Activated CD4-positive, alpha-beta T cell treated with anti-CD3 and anti-CD28 coated beads, Interleukin-2, amount 10 ng/mL, durations not matched to agents 24 days and 14 days (primary cell): ENCODE measurements around the gene CBL. TPM values are rescaled to one million over a fixed set of nuclear protein-coding genes. Genes with fewer than 3 reads are reported as not detected.

Experiments used
- DNase-seq: peaks from one replicate; pipeline ENCODE4 v3.0.0; 2022
- H3K27ac Mint-ChIP-seq: one replicate; pipeline ENCODE4 v1.8.0; 2022; ENCODE audit warnings: mild to moderate bottlenecking, mixed read lengths
- H3K27me3 Mint-ChIP-seq: one replicate; pipeline ENCODE4 v1.8.0; 2022; ENCODE audit warnings: mixed read lengths
- H3K36me3 Mint-ChIP-seq: one replicate; pipeline ENCODE4 v1.8.0; 2022; ENCODE audit warnings: low read depth, mild to moderate bottlenecking, mixed read lengths
- H3K4me1 Mint-ChIP-seq: one replicate; pipeline ENCODE4 v1.8.0; 2021; ENCODE audit warnings: mixed read lengths
- H3K4me3 Mint-ChIP-seq: one replicate; pipeline ENCODE4 v1.8.0; 2022; ENCODE audit warnings: mild to moderate bottlenecking, moderate library complexity, mixed read lengths
- H3K9me3 Mint-ChIP-seq: one replicate; pipeline ENCODE4 v1.8.0; 2021; ENCODE audit warnings: mixed read lengths
- intact Hi-C: fragments of 100-400 bp; cut with micrococcal nuclease; formaldehyde crosslinking; loops from one replicate; pipeline ENCODE4 v1.15.1; 2023
- total RNA-seq: library from RNA; stranded (reverse); gene quantifications from 2 replicates; pipeline ENCODE4 v1.2.3, GENCODE V29; 2022

The CBL gene
- total RNA-seq, 1 donor from 2014 or later: 36.5 TPM

DNA sequence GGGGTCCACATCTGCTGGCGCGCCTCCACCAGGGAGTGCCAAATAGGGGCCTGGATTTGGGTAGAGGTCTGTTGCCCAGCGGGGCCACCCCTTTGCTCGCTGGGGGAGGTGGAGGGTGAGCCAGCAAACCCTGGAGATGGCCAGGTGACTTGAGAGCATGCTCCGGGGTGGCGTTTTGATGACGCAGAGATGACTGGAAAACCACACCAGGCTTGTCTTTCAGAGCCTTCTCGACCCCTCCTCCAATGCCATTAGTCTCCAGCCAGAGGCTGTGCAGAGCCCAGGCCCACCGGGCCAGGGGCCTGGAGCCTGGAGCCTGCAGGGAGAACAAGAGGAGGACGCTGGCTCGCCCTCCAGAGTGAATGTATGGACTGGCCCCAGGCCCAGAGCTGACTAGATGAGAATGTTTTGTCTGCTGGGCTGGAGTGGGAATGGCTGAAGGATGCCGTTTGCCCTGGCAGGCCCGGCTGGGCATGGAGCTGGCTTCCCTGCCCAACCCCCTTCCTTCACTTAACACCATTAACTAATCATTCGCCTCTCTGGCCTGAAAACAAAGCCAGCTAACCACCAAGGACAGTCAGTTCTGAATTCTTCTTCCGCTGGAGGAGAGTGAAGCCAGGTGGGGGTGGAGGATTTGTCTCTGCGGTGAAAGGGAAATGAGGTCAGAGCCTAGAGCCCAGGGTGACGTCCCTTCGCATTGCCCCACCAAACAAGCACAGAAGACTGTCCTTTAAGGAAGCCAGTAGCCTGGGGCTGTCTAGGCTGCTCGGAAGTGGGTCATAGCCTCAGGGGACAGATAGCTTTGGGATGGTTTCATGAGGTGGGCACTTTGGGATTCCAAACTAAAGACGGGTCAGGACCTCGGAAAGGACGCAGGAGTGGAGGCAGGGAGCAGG lies 112.3 kb downstream of the CBL start:
- Mint-ChIP-seq H3K27ac (peak overlapping the region; percentile 78), H3K9me3 (no peaks in the 10 kb centered on the region), H3K4me3 (peak overlapping the region; percentile 70), H3K36me3 (no peaks in the 10 kb centered on the region), H3K4me1 (peaks cover 26% of the 10 kb centered on the region), H3K27me3 (peaks cover 30% of the 10 kb centered on the region)
- intact Hi-C loops: no loop called here
- peak; percentile 77 for DNase-seq

DNA sequence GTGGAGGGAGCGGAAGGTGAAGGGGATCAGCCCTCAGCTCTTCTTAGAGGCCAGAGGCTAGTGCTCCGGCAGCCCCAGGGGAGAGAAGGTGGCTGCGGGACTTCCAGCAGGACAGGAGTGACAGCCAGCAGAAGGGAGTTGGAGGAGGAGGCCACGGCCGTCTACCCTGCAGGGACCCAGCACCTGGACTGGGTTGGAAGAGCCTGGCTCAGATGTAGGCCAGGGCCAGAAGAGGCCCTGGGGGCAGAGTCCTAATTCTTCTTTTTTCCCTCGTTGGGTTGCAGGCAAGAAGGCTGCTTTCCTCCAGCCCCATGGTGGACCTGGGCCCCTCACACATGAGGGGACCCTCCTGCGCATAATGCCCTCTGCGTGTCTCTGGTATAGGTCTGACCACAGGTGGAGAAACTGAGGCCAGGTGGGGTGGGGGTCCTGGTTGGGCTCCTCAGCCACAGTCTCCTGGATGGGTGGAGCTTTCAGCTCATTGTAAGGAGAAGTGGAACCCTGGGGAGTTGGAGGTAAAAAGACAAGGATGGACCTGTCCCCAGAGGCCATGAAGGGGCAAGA lies 113.1 kb downstream of the CBL start:
- no peaks in the 10 kb centered on the region for H3K36me3 Mint-ChIP-seq
- no peaks in the 10 kb centered on the region for H3K9me3 Mint-ChIP-seq
- DNase-seq: peak; percentile 59
- H3K27ac Mint-ChIP-seq: peak overlapping the region; percentile 87
- intact Hi-C loops: no loop called here
- peak overlapping the region; percentile 70 for H3K4me3 Mint-ChIP-seq
- peaks cover 28% of the 10 kb centered on the region for H3K4me1 Mint-ChIP-seq
- peaks cover 29% of the 10 kb centered on the region for H3K27me3 Mint-ChIP-seq

DNA sequence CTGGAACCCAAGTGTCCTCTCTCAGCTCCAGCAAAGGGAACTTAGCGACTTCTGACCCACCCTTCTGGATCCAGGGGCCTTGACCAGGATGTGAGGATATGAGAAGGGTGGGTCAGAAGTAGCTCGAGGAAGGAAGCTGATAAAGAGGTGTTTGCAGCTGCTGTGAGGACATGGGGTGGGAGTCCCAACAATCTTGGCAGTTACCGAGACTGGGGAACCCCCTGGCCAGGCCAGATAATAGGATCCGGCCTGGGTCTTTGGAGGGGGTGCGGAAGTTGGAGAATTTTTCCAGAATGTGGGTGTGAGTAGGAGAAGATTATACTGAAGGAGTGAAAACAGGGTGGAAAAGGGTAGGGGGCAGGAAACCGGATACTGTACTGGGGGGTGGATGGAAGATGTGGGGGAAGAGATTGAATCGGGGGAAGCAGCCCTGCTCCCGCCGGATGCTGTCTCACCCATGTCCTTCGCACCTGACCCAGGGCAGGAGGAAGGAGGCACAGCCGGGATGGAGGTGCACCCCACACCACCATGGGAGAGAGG lies 113.6 kb downstream of the CBL start:
- DNase-seq: peak; percentile 58
- Mint-ChIP-seq H3K4me3 (peak overlapping the region; percentile 70), H3K27me3 (peaks cover 27% of the 10 kb centered on the region), H3K36me3 (no peaks in the 10 kb centered on the region), H3K27ac (peak overlapping the region; percentile 87), H3K9me3 (no peaks in the 10 kb centered on the region), H3K4me1 (peaks cover 28% of the 10 kb centered on the region)
- intact Hi-C loops: loop anchor here (2.0 to 5.0 kb wide), 5 partner anchors 57 to 252 kb away; partner anchors contain the start of genes ABCG4, CBL, DPAGT1 and VPS11

- Mint-ChIP-seq H3K36me3 (no peaks in the 10 kb centered on the region), H3K4me3 (peak overlapping the region; percentile 70), H3K27ac (peak overlapping the region; percentile 87), H3K4me1 (peaks cover 26% of the 10 kb centered on the region), H3K27me3 (peaks cover 25% of the 10 kb centered on the region), H3K9me3 (no peaks in the 10 kb centered on the region)
- intact Hi-C loops: loop anchor here (2.0 to 5.0 kb wide), 5 partner anchors 58 to 253 kb away; partner anchors contain the start of genes ABCG4, CBL, DPAGT1 and VPS11
- no peak for DNase-seq
Measured at GRCh38 chr11:119320240-119320775, 114.2 kb downstream of the CBL start.

DNA sequence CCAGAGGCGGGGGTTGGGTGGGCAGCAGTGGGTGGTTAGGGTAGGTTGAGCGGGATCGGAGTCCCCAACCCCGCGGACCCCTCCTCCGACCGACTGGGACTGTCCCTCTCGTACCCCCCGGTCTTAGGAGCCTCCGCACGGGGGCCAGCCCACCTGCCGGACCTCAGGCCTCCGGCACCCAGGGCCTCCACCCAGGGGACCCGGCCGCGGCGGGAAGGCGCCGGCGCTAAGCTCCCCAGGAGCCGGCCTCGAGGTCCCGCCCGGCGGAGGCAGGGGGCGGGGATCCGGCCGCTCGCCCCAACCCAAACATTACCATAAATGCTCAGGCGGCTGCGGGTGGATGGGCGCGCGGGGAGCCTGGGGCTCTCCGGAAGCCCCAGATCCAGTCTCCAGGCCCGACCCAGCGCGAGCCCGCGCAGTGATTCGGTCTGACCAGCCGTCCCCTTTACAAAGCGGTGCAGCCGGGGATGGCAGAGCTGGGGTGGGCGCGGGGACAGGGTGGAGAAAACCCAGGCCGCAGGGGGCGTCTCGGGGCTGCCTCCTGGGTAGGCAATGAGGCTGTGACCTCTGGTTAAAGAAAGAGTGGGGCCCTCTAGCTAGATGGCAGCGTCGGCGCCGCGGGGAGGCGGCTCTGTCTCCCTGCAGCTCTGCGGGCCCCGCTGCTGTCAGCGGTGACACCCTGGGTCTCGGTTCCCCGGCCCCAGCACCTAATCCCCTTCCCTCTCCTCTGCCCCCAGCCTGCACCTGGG lies 114.8 kb downstream of the CBL start:
- intact Hi-C loops: loop anchor here (1.0 to 5.0 kb wide), 7 partner anchors 15 to 254 kb away; partner anchors contain the start of genes ABCG4, CBL, DPAGT1 and VPS11
- no peaks in the 10 kb centered on the region for H3K36me3 Mint-ChIP-seq
- no peaks in the 10 kb centered on the region for H3K9me3 Mint-ChIP-seq
- peaks cover 21% of the 10 kb centered on the region for H3K4me1 Mint-ChIP-seq
- peak overlapping the region; percentile 85 for H3K4me3 Mint-ChIP-seq
- peaks cover 19% of the 10 kb centered on the region for H3K27me3 Mint-ChIP-seq
- peak overlapping the region; percentile 87 for H3K27ac Mint-ChIP-seq
- DNase-seq: peak; percentile 91

GRCh38 chr11:119322360-119322739 lies 116.2 kb downstream of the CBL start:
- Mint-ChIP-seq H3K27ac (no peak overlapping the region), H3K9me3 (no peaks in the 10 kb centered on the region), H3K4me1 (peaks cover 21% of the 10 kb centered on the region), H3K4me3 (no peak overlapping the region), H3K36me3 (no peaks in the 10 kb centered on the region), H3K27me3 (peaks cover 19% of the 10 kb centered on the region)
- no peak for DNase-seq
- intact Hi-C loops: loop anchor here (2.0 to 5.0 kb wide), 5 partner anchors 115 to 255 kb away; partner anchors contain the start of genes ABCG4, CBL, DPAGT1 and NLRX1

DNA sequence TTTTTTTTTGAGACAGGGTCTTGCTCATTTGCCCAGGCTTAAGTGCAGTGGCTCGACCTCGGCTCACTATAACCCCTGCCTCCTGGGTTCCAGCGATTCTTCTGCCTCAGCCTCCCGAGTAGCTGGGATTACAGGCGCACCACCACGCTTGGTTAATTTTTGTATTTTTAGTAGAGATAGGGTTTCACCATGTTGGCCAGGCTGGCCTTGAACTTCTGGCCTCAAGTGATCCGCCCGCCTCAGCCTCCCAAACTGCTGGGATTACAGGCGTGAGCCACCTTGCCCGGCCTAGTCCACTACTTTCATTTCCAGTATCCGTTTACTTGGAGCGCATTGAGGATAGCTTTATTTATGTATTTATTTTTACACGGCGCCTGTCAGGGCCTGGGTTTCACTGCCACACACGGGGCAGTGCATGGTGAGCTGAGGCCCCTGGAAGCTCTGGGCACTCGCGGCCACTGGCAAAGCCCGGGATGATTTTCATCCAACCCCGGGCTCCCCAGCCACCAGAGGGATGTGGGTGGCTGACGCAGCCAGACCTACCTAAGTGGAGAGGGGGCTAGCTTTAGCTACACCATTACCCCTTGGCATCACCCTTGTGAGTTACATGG lies 116.9 kb downstream of the CBL start:
- peaks cover 13% of the 10 kb centered on the region for H3K27me3 Mint-ChIP-seq
- H3K4me3 Mint-ChIP-seq: no peak overlapping the region
- peaks cover 21% of the 10 kb centered on the region for H3K4me1 Mint-ChIP-seq
- DNase-seq: no peak
- no peaks in the 10 kb centered on the region for H3K36me3 Mint-ChIP-seq
- H3K27ac Mint-ChIP-seq: no peak overlapping the region
- intact Hi-C loops: loop anchor here (1.0 to 5.0 kb wide), 6 partner anchors 11 to 256 kb away; partner anchors contain the start of genes ABCG4, CBL, DPAGT1 and NLRX1
- no peaks in the 10 kb centered on the region for H3K9me3 Mint-ChIP-seq

DNA sequence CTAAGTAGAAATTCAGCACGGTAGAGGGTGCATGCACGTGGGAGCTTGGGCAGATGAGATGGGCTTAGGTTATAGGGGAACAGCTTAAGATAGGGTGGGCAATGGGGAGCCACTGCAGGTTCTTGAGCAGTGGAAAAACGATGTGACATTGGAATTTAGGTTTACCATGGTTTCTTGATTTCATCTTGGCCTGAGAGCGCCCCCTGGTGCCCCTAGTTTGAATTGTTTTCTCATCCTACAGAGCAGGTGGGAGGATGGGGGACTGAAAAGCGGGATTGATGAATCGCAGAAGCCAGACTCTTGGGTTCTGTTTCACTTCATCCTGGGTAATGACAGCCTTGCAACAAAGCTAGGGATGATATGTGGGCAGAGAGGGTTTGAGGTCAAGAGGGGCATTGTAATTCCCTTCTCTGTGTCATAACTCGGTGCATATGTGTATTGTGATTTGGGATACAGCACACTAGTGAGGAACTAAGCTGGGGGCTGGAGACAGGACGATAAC lies 117.4 kb downstream of the CBL start:
- no peaks in the 10 kb centered on the region for H3K36me3 Mint-ChIP-seq
- no peak overlapping the region for H3K27ac Mint-ChIP-seq
- no peak overlapping the region for H3K4me3 Mint-ChIP-seq

DNA sequence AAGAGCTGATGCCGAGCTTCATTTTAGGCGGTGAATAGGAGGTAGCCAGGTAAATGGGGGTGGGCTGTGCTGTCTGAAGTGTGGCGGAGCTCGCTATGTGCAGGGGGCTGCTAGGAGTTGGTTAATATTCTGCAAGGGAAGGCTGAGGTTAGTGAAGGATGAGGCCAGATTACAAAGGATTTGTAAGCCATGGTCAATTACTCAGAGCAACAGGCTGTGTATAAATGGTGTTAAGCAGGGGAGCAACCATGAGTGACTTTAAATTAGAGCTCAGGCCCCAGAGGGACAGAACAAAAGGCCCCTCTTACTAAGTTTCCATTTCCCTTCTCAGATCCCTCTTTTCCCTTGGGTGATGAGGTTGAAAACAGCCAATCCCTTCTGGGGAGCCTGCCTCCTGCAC lies 118.0 kb downstream of the CBL start:
- DNase-seq: no peak
- Mint-ChIP-seq H3K27ac (no peak overlapping the region), H3K4me1 (peaks cover 16% of the 10 kb centered on the region), H3K27me3 (peaks cover 8% of the 10 kb centered on the region), H3K4me3 (no peak overlapping the region), H3K9me3 (no peaks in the 10 kb centered on the region), H3K36me3 (no peaks in the 10 kb centered on the region)
- intact Hi-C loops: loop anchor here (5.0 kb wide), 4 partner anchors 117 to 257 kb away; partner anchors contain the start of genes ABCG4, CBL, DPAGT1 and VPS11

More for the DNA sequence above, 117.4 kb downstream of the CBL start:
- no peaks in the 10 kb centered on the region for H3K9me3 Mint-ChIP-seq
- intact Hi-C loops: loop anchor here (1.0 to 5.0 kb wide), 6 partner anchors 11 to 256 kb away; partner anchors contain the start of genes ABCG4, CBL, DPAGT1 and NLRX1
- H3K4me1 Mint-ChIP-seq: peaks cover 20% of the 10 kb centered on the region
- H3K27me3 Mint-ChIP-seq: peaks cover 9% of the 10 kb centered on the region
- DNase-seq: peak; percentile 94

- DNase-seq: no peak
- intact Hi-C loops: no loop called here
- H3K9me3 Mint-ChIP-seq: no peaks in the 10 kb centered on the region
- H3K36me3 Mint-ChIP-seq: peaks cover under 1% of the 10 kb centered on the region
- H3K27me3 Mint-ChIP-seq: peaks cover 17% of the 10 kb centered on the region
- no peak overlapping the region for H3K4me3 Mint-ChIP-seq
- peaks cover 9% of the 10 kb centered on the region for H3K4me1 Mint-ChIP-seq
- no peak overlapping the region for H3K27ac Mint-ChIP-seq
Measured at GRCh38 chr11:119329320-119329719, 123.2 kb downstream of the CBL start.

DNA sequence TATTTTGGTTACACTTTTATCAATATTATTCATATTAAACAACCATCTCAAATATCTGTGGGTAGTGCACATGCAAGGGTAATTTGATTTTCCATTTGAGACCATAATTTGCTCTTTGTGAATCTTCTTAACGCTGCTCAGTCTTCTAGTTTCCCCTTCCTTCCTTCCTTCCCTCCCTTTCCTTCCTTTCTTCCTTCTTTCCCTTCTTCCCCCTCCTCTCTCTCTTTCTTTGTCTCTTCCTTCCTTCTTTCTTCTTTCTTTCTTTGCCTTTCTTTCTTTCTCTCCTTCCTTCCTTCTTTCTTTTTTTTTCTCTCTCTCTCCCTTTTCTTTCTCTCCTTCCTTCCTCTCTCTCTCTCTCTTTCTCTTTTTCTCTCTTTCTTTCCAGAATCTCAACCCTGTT lies 124.1 kb downstream of the CBL start:
- Mint-ChIP-seq H3K36me3 (peaks cover 2% of the 10 kb centered on the region), H3K4me1 (peaks cover 13% of the 10 kb centered on the region), H3K9me3 (no peaks in the 10 kb centered on the region), H3K4me3 (no peak overlapping the region), H3K27me3 (peaks cover 17% of the 10 kb centered on the region), H3K27ac (no peak overlapping the region)
- intact Hi-C loops: no loop called here
- no peak for DNase-seq

DNA sequence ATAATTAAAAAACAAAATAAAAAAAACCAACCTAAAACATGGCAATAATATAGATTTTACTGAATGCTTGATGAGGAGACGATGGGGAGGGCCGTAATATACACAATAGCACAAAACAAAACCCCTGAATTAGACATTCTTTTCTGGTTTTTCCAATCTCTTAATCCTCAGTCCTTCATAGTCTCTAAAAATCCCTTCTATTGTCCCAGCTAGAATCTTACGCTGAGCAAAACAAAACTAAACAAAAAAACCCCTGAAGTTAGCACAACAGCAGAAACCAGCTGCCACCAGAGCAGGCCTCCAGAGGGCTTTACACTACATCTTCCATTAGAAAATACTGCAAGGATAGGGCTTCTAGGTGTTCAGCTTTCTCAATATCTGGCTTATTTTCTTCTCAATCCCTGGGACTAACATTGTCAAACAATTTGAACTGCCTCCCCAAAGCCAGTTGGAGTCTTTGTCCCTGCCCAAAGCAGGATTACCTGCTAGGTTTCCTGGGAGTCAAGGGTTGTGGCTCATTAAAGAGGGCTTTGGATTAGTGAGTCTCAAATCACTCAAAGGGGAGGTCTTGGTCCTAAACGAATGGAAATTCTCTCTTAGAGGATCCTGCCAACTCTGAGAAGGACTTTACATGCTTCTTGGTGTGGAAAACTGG lies 126.1 kb downstream of the CBL start:
- peak overlapping the region; percentile 51 for H3K27ac Mint-ChIP-seq
- H3K9me3 Mint-ChIP-seq: no peaks in the 10 kb centered on the region
- peak overlapping the region; percentile 95 for H3K4me3 Mint-ChIP-seq
- no peak for DNase-seq
- peaks cover 12% of the 10 kb centered on the region for H3K36me3 Mint-ChIP-seq
- intact Hi-C loops: no loop called here
- H3K27me3 Mint-ChIP-seq: peaks cover 17% of the 10 kb centered on the region
- peaks cover 25% of the 10 kb centered on the region for H3K4me1 Mint-ChIP-seq
